ENCODE data around the gene TM9SF4.
"Not testable (repeated sequence)": the region's sequence is repeated elsewhere in the genome, so short reads cannot be mapped to it uniquely, and the experiment has no call there.

The TM9SF4 gene

DNA sequence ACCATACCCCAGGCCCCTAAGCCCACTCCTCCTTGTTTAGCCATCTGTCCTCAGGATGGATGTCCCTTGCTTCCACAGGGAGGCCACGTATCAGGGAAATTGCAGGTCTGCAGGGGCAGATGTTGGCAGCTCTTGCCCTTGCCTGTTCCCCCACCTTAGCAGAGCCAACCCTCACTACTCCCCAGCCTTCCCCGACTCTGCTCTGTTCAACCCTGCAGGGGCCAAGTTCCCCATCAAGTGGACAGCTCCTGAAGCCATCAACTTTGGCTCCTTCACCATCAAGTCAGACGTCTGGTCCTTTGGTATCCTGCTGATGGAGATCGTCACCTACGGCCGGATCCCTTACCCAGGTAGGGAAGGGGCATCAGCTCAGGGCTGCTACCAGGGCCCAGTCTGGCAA lies 10.7 kb upstream of the TM9SF4 start:
- no peak for DNase-seq

DNA sequence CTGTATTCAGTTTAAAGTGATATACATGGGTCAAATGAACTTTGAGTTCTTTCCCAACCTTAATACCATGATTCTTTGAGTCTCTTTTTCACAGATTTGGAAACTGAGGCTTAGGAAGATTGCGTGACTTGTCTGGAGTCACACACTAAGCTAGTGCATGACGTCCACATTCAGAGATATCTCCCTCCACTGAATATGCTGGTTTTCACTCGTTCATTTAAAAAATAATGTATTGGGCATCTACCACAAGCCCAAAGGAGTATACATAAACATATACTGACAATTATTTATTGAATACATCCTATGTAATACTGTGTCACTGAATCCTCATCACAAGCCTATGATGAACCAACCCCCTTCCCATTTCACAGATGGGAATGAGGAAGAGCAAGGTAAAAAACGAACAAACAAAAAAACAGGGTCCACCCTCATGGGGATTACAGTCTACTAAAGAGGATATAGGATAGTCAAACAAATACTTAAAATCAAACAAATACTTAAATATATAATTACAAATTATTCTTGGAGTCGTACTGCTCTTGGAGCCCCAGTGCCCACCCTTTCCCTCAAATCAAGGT lies 611 bp upstream of the TM9SF4 start:
- no peak for DNase-seq

DNA sequence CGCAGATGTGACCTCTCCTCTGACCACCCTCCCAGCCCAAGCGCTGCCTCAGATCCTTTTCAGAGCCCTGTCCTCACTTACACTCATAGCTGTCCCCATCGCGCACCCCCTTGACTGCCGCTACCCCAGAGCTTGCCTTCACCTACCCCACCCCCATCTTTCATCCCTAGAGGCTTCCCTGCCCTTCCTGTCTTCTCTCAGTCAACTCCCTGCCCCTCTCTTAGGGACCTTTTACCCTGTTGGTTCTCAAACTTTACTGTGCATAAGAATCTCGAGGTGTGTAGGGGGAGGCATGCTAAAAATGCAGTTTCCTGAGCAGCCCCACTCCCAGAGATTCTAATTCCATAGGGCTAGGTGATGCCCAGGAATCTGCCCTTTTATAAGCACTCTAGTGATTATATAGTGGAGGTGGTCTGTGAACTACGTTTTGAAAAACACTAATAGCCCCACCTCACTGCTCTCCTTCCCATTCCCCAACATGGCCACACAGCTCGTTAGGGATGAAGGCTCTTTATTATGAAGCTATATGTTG lies 725 bp downstream of the TM9SF4 start:
- DNase-seq, result no peak

DNA sequence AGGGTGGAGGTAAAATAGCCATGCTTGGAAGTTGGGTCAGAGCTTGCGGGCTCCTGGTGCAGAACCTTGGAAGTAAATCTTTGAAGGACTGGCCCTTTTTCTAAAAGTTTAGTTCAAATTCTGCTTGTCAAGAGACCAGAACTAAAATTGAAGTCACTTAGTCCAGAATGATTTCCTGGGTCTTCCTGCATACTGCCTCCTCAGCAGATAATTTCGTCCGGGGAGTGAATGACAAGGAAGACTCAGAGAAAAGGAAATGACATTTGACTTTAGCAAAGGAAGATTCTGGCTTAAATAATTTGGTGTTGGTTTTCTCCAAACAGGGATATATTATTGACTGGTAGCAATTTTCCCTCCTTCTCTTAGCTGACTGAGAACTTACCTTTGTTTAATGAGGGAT lies 1.2 kb downstream of the TM9SF4 start:
- DNase-seq, result no peak

DNA sequence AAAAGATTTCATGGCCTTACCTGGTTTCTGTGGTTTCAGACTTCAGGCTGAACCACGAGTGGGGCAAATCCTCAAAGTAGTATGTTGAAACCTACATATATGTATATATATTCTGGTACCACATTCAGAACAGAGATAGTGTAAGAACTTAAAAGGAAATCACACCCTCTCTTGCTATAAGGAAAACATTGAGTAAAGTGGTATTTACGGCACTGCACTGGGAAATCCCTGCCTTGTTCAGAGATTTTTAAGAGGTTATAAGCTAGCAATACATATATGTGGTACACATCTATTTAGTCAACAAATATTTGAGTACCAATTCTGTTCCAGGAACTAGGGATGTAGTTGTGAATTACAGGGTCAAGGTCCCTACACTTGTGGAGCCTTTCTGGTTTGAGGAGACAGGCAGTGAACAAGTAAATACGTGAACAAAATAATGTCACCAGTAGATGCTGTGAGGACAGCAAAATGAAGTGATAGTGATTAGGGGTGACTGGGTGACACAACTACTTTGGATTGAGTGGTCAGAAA lies 1.7 kb downstream of the TM9SF4 start:
- DNase-seq, result no peak

DNA sequence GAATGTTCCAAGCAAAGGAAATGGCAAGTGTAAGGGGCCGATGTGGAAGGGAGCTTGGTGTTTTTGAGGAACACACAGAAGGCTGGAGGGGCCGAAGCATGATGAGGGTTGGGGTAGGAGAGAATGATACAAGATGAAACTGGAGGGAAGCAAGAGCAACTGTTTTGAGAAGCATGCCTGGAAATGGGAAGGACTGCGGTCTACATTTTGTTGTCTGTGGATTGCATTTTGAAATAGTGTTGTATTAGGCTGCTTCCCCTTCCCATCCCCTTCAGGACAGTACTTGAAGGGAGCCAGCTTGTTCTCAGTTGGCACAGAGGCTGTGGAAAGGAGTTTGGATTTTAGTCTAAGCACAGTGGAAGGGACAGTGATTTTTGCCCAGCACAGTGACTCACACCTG lies 2.2 kb downstream of the TM9SF4 start:
- no peak for DNase-seq

DNA sequence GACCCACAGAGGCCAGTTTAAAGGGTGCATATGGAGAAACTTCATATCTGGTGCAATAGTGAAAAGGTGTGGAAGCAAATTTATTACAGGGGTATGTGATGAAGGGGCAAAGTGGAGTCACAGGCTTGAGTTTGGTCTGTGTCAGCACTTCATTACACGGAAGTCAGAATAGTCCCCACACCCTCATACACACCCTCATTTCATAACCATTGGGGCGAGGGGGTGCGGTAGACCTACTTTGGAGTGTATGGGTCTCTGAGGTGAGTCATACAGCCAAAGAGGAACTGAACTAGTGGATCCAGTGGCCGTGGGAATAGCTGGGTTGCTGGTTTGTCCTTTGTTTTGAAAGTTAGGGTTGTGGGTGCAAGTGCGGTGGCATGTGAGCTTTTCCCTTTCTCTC lies 3.3 kb downstream of the TM9SF4 start:
- no peak for DNase-seq

DNA sequence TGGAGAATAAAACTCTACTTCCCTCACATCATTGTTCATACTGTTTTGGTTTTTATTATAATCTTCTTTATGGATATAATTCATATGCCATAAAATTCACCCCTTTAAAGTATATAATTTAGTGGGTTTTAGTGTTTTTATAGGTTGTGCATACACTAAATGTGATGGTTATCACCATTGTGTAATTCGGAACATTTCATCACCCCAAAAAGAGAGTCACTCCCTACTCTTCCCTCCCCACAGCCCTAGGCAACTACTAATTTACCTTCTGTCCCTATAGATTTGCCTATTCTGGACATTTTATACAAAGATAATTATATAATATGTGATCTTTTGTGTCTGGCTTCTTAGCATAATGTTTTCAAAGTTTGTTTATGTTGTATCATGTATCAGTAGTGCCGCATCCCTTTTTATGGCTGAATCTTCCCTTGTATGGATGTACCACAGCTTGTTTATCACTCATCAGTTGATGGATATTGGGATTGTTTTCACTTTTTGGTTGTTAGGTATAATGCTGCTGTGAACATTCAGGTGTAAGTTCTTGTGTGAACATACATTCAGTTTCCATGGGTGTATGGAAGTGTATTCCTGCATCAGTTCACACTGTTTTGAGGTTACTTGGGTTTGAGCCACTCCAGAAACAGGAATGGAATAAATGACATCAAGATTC lies 4.2 kb downstream of the TM9SF4 start:
- no peak for DNase-seq

DNA sequence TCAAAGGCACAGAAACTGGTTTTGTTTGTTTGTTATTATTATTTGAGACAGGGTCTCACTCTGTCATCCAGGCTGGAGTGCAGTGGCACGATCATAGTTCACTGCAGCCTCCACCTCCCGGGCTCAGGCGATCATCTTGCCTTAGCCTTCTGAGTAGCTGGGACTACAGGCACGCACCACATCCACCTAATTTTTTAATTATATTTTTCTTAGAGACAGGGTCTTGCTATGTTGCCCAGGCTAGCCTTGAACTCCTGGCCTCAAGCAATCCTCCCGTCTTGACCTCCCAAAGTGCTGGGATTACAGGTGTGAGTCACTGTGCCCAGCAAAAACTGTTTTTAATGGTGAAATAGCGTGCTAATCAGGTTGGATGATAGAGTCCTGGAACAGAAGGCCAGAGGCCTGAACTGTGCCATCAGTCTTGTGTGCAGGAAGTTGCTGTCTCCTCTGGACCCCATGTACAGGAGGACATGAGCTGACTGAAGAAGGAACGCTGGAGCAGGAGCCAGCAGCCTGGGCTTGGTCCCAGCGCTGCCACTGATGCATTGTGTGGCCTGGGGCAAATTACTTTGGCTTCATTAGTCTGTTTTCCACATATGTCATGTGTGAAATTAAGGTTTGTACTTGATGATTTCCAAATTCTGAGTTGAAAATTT lies 4.9 kb downstream of the TM9SF4 start:
- DNase-seq, result no peak

DNA sequence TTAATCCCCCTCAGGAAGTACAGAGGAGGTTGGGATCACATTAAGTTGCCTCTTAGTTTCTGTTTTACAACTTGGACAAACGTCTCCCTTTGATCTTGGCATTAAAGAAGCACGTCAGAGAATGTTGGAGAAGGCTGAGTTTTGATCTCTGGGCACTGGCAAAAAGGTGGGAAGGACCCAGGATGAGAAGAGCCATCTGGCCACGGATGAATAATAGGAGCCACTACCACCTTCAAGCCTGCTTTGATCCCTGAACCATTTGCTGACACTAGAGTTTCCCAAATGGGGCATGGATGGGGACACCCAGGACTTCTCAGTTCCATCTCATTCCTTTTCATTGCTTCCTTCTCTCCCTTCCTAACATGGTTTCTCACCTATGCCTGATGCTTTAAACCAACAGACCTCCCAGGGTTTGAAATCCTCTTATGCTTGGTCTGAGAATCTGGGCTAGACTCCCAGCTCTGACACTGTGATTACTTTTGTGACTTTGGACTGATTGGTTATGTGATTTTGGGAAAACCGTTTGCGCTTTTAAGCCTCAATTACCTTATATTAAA lies 5.8 kb downstream of the TM9SF4 start:
- DNase-seq, result no peak

DNA sequence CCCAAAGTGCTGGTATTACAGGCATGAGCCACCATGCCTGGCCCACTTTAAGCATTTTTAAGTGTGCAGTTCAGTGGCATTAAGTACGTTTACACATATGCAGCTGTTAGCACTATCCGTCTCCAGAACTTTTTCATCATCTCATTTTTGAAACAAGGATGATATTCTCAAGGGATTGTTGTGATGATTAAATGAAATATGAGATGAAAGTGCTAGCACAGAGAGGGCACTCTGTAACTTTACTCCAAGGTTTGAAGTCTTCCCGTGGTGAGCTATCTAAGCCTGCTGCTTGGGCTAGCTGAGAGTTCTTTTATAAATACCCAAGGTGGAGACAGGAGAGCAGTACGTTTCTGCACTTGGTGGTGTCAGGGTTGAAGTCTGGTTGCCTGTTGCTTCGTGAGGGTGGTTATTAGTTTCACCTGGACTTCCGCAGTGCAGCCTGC lies 6.6 kb downstream of the TM9SF4 start:
- no peak for DNase-seq

DNA sequence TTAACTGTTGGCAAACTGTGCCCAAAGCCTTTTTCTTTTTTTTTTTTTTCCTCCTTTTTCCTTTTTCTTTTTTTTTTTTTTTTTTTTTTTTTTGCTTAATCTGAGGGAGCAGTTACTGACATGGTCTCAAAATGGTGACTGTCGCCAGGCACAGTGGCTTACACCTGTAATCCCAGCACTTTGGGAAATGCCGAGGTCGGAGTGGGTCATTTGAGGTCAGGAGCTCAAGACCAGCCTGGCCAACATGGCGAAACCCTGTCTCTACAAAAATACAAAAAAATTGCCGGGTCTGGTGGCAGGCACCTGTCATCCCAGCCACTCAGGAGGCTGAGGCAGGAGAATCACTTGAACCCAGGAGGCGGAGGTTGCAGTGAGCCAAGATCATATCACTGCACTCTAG lies 7.3 kb downstream of the TM9SF4 start:
- not testable (repeated sequence) for DNase-seq

DNA sequence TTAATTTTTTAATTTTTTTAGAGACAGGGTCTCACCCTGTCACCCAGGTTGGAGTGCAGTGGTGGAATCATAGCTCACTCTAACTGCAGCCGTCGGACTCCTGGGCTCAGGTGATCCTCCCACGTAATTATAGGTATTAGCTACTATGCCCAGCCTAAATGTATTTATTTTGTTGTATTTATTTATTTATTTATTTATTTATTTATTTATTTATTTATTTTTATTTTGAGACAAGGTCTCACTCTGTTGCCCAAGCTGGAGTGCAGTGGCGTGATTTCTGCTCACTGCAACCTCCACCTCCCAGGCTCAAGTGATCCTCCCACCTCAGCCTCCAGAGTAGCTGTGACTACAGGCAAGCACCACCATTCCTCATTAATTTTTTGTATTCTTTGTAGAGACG lies 8.9 kb downstream of the TM9SF4 start:
- DNase-seq, result not testable (repeated sequence)

DNA sequence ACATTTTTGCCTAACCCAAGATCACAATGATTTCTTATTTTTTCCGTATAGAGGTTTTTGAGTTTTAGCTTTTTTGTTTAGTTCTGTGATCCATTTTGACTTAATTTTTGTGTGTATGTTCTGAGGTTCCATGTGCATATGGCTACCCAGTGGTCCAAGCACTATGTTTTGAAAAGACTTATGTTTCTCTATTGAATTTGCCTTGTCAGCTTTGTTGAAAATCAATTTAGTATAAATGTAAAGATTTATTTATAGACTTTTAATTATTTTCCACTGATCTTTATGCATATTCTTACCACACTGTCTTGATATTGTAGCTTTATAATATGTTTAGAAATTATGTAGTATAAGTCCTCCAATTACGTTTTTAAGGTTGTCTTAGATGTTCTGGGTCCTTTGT lies 10.2 kb downstream of the TM9SF4 start:
- DNase-seq, result no peak

DNA sequence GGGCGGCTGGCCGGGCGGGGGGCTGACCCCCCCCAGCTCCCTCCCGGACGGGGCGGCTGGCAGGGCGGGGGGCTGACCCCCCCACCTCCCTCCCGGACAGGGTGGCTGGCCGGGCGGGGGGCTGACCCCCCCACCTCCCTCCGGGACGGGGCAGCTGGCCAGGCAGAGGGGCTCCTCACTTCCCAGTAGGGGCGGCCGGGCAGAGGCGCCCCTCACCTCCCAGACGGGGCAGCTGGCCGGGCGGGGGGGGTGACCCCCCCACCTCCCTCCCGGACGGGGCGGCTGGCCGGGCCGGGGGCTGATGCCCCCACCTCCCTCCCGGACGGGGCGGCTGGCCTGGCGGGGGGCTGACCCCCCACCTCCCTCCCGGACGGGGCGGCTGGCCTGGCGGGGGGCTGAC lies 12.4 kb downstream of the TM9SF4 start:
- DNase-seq, result not testable (repeated sequence)

DNA sequence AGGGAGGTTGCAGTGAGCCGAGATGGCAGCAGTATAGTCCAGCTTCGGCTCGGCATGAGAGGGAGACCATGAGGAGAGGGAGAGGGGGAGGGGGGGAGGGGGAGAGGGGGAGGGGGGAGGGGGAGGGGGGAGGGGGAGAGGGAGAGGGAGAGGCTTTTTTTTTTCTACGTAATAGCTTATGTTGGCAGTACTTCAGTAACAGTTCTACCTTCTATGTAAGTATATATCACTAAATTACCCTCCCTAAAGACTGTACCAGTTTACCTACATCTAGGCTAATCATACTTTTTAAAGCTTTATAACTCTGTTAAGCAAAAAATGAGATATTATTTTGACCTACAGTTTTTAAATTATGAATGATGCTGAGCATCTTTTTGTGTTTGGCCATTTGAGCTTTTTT lies 13.6 kb downstream of the TM9SF4 start:
- no peak for DNase-seq

DNA sequence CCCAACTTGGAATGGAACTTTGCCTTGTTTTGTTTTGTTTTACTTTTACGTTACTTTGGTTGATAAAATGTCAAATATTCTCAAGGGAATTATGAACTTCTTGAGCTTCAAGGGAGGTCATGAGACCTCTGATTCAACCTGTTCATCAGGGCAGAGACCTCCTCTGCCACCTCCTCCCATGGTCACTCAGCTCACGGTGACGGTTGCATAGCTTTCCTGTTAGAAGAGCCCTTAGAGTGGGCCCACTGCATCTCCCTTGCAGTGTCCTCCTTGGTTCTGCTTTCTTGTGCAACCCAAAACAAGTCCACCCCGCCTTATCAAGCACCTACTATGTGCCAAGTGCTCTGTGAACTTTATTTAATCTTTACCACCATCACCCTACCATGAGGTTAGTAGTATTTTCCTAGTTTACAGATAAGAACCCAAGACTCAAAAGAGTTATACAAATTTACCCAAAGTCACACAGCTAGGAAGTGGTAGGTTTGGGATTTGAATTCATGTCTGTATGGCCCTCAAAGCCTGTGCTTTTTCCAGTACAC lies 15.5 kb downstream of the TM9SF4 start:
- DNase-seq, result no peak

DNA sequence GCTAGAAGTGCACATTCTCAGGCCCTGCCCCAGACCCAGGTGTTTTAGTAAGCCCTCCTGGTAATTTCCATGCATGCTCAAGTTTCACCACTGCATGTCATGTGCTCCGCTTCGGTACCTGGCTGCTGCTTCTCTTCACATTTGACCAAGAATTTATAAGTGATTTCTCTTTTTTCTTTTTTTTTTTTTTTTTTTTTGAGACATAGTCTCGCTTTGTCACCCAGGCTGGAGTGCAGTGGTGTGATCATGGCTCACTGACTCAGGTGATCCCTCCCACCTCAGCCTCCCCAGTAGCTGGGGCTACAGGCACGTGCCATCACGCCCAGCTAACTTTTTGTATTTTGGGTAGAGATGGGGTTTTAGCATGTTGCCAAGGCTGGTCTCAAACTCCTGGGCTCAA lies 16.0 kb downstream of the TM9SF4 start:
- no peak for DNase-seq

DNA sequence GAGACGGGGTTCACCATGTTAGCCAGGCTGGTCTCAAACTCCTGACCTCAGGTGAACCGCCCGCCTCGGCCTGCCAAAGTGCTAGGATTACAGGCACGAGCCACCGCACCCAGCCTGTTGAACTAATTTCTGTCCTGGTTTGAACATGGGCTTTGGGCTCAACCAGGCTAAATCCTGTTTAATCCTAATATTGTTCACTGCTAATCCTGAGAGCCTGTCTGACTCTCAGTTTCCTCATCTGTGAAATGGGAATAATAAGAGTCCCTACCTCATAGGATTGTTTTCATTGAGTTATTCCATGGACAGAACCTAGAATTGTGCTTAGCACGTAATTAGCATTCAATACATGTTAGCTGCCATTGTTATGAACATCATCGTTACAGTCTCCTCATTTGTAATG lies 17.4 kb downstream of the TM9SF4 start:
- no peak for DNase-seq

DNA sequence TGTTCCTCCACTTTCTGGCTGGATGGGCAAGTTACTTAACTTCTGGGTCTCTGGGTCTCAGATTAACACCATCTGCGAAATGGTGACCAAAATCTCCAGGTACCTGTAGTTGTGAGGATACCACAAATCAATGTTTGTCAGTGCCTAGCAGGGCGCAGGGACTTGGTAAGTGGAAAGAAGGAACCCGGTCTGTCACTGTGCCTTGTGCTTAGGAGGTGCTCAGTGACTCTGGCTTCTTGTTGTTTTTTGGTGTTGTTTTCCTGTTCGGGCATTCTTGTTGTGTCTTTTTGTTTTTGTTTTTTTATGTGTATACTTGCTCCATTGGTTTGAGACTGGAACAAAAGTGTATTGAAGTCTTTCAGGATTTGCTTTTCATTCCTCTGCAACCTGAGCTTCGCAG lies 17.8 kb downstream of the TM9SF4 start:
- DNase-seq, result no peak

DNA sequence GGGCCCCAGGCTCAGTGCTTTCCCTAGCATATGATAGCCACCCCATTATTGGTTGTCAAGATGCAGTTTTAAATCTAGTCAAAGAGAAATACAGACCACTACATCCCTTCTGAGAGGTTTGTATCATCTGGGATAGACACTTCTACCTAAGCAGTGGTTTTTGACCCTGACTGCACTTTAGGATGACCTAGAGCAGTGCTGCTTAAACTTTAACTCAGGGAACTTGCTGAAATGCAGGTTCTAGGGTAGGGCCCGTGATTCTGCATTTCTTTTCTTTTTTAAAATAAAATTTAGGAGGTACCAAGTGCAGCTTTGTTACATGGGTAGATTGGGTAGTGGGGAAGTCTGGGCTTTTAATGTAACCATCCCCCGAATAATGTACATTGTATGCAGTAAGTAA lies 18.7 kb downstream of the TM9SF4 start:
- DNase-seq, result no peak

DNA sequence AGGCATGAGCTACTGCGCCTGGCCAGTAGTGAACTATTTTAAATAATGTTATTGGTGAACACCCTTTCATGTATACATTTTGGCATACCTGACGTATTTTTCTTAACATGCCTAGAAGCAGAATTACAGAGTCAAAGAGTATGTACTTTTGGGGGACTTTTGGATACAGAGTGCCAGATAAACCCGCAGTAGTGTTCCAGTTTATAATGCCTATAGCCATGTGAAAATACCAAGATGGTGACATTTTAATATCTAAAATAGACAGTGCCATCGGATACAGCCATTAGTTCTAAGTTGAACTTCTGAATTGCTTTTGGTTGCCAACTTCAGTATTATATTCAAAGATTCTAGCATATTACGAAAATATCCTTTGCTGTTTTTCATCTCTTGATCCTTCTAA lies 20.3 kb downstream of the TM9SF4 start:
- DNase-seq, result no peak

DNA sequence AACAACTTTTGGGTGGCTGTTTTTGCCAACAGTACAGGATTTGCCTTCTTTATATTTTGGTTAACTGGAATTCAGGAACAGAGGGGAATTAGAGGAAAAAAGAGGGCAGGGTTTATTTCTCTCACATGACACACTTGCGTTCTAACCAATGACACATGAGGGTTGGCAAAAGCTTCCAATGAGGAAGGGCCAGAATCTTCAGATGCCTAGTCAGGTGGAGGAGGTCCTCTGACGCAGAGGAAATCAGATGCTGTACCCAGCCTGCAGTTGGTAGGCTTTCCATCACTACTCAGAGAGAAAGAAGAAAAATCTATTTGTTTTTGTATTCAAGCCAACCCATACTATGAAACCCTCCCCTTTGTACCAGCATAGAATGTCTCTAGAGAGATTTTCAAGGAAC lies 20.8 kb downstream of the TM9SF4 start:
- no peak for DNase-seq

DNA sequence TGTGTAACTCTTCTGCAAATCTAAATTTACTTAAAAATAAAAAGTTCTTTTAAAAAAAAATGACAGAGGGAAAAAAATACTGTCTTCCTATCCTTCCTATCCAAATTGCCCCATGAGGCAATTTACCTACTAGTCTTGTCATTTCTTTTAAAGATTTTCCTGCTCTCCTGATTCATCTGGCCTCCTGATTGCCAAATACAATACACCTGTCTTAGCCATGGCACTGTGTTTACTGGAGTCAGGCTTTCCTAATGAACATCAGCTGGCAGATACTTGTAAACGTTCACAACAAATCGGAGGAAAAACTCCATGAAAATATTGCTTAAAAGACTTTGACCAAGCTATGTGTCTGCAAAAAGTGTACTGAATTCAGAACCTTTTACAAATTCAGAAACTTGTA lies 21.5 kb downstream of the TM9SF4 start:
- DNase-seq, result no peak
